H1 (cell line): ENCODE measurements around the gene NXN. TPM values are rescaled to one million over a fixed set of nuclear protein-coding genes. Genes with fewer than 3 reads are reported as not detected.

Experiments
- CTCF ChIA-PET: fragments of 300-600 bp; sonication (Branson Sonifier 250); formaldehyde crosslinking; loops from one replicate; lab custom pipeline; 2021; ENCODE audit not compliant: partially characterized antibody; lab: Charles Lee
- POLR2A ChIA-PET: fragments of 300-600 bp; sonication (Branson Sonifier 250); formaldehyde crosslinking; loops from one replicate; lab custom pipeline; 2021; ENCODE audit warnings: inconsistent platforms; ENCODE audit not compliant: partially characterized antibody; lab: Charles Lee
- DNase-seq, 2 experiments: peaks; one replicate each; pipeline versions ENCODE4 v3.0.0 to v3.0.0-alpha.2; 2010 to 2022; ENCODE audit warnings: low spot score in 2 of 2, low read depth in 1 of 2, mixed read lengths in 1 of 2
- FAIRE-seq: peaks from 2 replicates; lab custom pipeline; 2011; peaks lifted over from hg19 to GRCh38; lab: Jason Lieb, UNC
- H2AFZ ChIP-seq: 2 replicates; pipeline ENCODE4 v1.8.1; 2012; ENCODE audit warnings: low read length, inconsistent platforms
- H2AK5ac ChIP-seq: 2 replicates; pipeline ENCODE4 v1.6.1; 2013; ENCODE audit warnings: low read depth, low read length
- H2BK120ac ChIP-seq: replicated peaks from 2 replicates; pipeline ENCODE3; 2013; ENCODE audit warnings: low read depth, low read length, inconsistent platforms
- H2BK12ac ChIP-seq: 2 replicates; pipeline ENCODE4 v1.6.1; 2013; ENCODE audit warnings: low read depth, low read length
- H2BK15ac ChIP-seq: 2 replicates; pipeline ENCODE4 v1.6.1; 2013; ENCODE audit warnings: low read length
- H2BK20ac ChIP-seq: 2 replicates; pipeline ENCODE4 v1.6.1; 2013; ENCODE audit warnings: low read length
- H2BK5ac ChIP-seq: 2 replicates; pipeline ENCODE4 v1.6.1; 2013; ENCODE audit warnings: low read depth, low read length
- H3K14ac ChIP-seq: 2 replicates; pipeline ENCODE4 v1.6.1; 2013; ENCODE audit warnings: inconsistent platforms; ENCODE audit not compliant: insufficient read length
- H3K18ac ChIP-seq: 2 replicates; pipeline ENCODE4 v1.6.1; 2013; ENCODE audit warnings: low read length; ENCODE audit errors: extremely low read depth
- H3K23ac ChIP-seq: 2 replicates; pipeline ENCODE4 v1.6.1; 2013; ENCODE audit warnings: inconsistent platforms; ENCODE audit not compliant: insufficient read length
- H3K23me2 ChIP-seq: 2 replicates; pipeline ENCODE4 v1.6.1; 2013; ENCODE audit warnings: low read depth, low read length
- H3K27ac ChIP-seq: 2 replicates; pipeline ENCODE4 v1.6.1; 2011; ENCODE audit warnings: low read depth, low read length, inconsistent platforms
- H3K27me3 ChIP-seq, 4 experiments: replicated peaks in 1 of 4; 1 replicate in 1 of 4; 2 replicates in 3 of 4; pipeline versions ENCODE4 v1.6.1 to v1.8.1; 2011 to 2013; ENCODE audit warnings: low read length in 3 of 4, mild to moderate bottlenecking in 3 of 4, inconsistent platforms in 2 of 4, mixed read lengths in 2 of 4, moderate library complexity in 1 of 4; ENCODE audit not compliant: control insufficient read depth in 3 of 4, insufficient read depth in 3 of 4; ENCODE audit errors: extremely low read depth in 1 of 4
- H3K36me3 ChIP-seq, 4 experiments: 2 replicates each; pipeline versions ENCODE4 v1.6.1 to v1.8.1; 2011 to 2013; ENCODE audit warnings: mild to moderate bottlenecking in 4 of 4, low read length in 3 of 4, moderate library complexity in 2 of 4, control low read depth in 1 of 4, inconsistent platforms in 1 of 4; ENCODE audit not compliant: insufficient read depth in 4 of 4, control insufficient read depth in 2 of 4
- H3K4ac ChIP-seq: replicated peaks from 2 replicates; pipeline ENCODE3; 2013; ENCODE audit warnings: low read length, low read depth, mixed read lengths, inconsistent platforms; ENCODE audit not compliant: insufficient read length
- H3K4me1 ChIP-seq, 4 experiments: replicated peaks in 1 of 4; 1 replicate in 1 of 4; 2 replicates in 3 of 4; pipeline versions ENCODE4 v1.6.1 to v1.8.1; 2011 to 2013; ENCODE audit warnings: low read length in 3 of 4, inconsistent platforms in 2 of 4, mixed read lengths in 1 of 4; ENCODE audit not compliant: insufficient read depth in 4 of 4, control insufficient read depth in 3 of 4
- H3K4me2 ChIP-seq, 2 experiments: 2 replicates each; pipeline versions ENCODE4 v1.6.1 to v1.8.1; 2011 to 2013; ENCODE audit warnings: low read depth in 2 of 2, low read length in 2 of 2, control low read depth in 1 of 2, inconsistent platforms in 1 of 2, mild to moderate bottlenecking in 1 of 2; ENCODE audit not compliant: insufficient read depth in 1 of 2
- H3K4me3 ChIP-seq, 4 experiments: fragments of 200-600, 300-600 bp in 1 of 4; sonication (generic), shearing (Covaris generic), sonication (Bioruptor Twin) in 1 of 4; 2 replicates each; pipeline versions ENCODE4 v1.5.1 to v1.8.1; 2011 to 2016; ENCODE audit warnings: low read length in 4 of 4, low read depth in 3 of 4, control low read depth in 2 of 4, inconsistent platforms in 2 of 4, mild to moderate bottlenecking in 2 of 4, mixed read lengths in 1 of 4, moderate library complexity in 1 of 4; ENCODE audit not compliant: insufficient read depth in 2 of 4; ENCODE audit errors: extremely low read depth in 1 of 4
- H3K56ac ChIP-seq: replicated peaks from 2 replicates; pipeline ENCODE3; 2013; ENCODE audit warnings: low read depth, mild to moderate bottlenecking, mixed read lengths, low read length, inconsistent platforms; ENCODE audit not compliant: insufficient read length
- H3K79me1 ChIP-seq: 2 replicates; pipeline ENCODE4 v1.6.1; 2013; ENCODE audit warnings: low read depth, low read length, control low read depth
- H3K79me2 ChIP-seq, 2 experiments: 2 replicates each; pipeline versions ENCODE4 v1.6.1 to v1.8.1; 2012 to 2013; ENCODE audit warnings: low read length in 2 of 2, mild to moderate bottlenecking in 2 of 2, inconsistent platforms in 1 of 2; ENCODE audit not compliant: insufficient read depth in 2 of 2, control insufficient read depth in 1 of 2
- H3K9ac ChIP-seq, 4 experiments: replicated peaks in 1 of 4; 1 replicate in 1 of 4; 2 replicates in 3 of 4; pipeline versions ENCODE4 v1.6.1 to v1.8.1; 2011 to 2013; ENCODE audit warnings: low read depth in 3 of 4, low read length in 3 of 4, control low read depth in 2 of 4, mild to moderate bottlenecking in 2 of 4, moderate library complexity in 2 of 4, inconsistent platforms in 1 of 4; ENCODE audit errors: extremely low read depth in 1 of 4
- H3K9me3 ChIP-seq, 2 experiments: 2 replicates each; pipeline versions ENCODE4 v1.6.1 to v1.8.1; 2012 to 2013; ENCODE audit warnings: mild to moderate bottlenecking in 2 of 2, moderate library complexity in 2 of 2, control low read depth in 1 of 2, inconsistent platforms in 1 of 2, low read depth in 1 of 2, low read length in 1 of 2, mixed read lengths in 1 of 2; ENCODE audit not compliant: insufficient read depth in 2 of 2
- H4K20me1 ChIP-seq, 2 experiments: replicated peaks in 1 of 2; 2 replicates each; pipeline versions ENCODE3 to v1.8.1; 2011 to 2013; ENCODE audit warnings: inconsistent platforms in 2 of 2, low read length in 2 of 2, mild to moderate bottlenecking in 1 of 2; ENCODE audit not compliant: insufficient read depth in 2 of 2, control insufficient read depth in 1 of 2
- H4K5ac ChIP-seq: 2 replicates; pipeline ENCODE4 v1.6.1; 2013; ENCODE audit warnings: low read length, low read depth, mixed read lengths, inconsistent platforms; ENCODE audit not compliant: insufficient read length
- H4K8ac ChIP-seq: 2 replicates; pipeline ENCODE4 v1.8.0; 2013; ENCODE audit warnings: mild to moderate bottlenecking, moderate library complexity, low read length, inconsistent platforms; ENCODE audit not compliant: insufficient read depth; ENCODE audit errors: extremely low read depth
- H4K91ac ChIP-seq: replicated peaks from 2 replicates; pipeline ENCODE3; 2013; ENCODE audit warnings: low read length, mixed read lengths, inconsistent platforms; ENCODE audit not compliant: insufficient read length
- BACH1 ChIP-seq: IDR thresholded peaks from 2 replicates; pipeline ENCODE4 v1.6.1; 2012; ENCODE audit warnings: low read length, improper control_type of control experiment
- WGBS, 2 experiments: shearing (Covaris generic) in 1 of 2; methylation state at CpG; one replicate each; pipeline versions ENCODE4 v1.1.6 to v1.1.7; 2013 to 2015; ENCODE audit warnings: low lambda C conversion rate in 2 of 2, mixed read lengths in 2 of 2, inconsistent platforms in 1 of 2, low coverage in 1 of 2, missing lambda C conversion rate in 1 of 2; ENCODE audit not compliant: insufficient replicate concordance in 2 of 2, insufficient coverage in 1 of 2, insufficient read length in 1 of 2; ENCODE audit errors: extremely low coverage in 1 of 2, missing lambda C conversion rate in 1 of 2; 5-methylcytosine and 5-hydroxymethylcytosine counted together
- polyA plus RNA-seq, 7 experiments: library from polyadenylated mRNA; depleted of rRNA in 3 of 7; stranded (reverse) in 5 of 7; unstranded in 2 of 7; fragments of >200 nt in 5 of 7; fragments of 200-250 nt in 2 of 7; gene quantifications; 1 replicate in 5 of 7; 2 replicates in 1 of 7; 4 replicates in 1 of 7; pipeline versions ENCODE4 v1.2.1 to v1.2.3, GENCODE V29; 2011 to 2013; ENCODE audit warnings: missing spikeins in 2 of 7, mixed read lengths in 2 of 7
- total RNA-seq: library from RNA; stranded (reverse); fragmentation: NEBNext Ultra II Directional; extraction: Animal tissue kit (Norgen Biotek cat#: 25700); gene quantifications from 2 replicates; pipeline ENCODE4 v1.2.1, GENCODE V29; 2021

The NXN gene
- total and polyA plus RNA-seq, 2 of the 8 experiments (the other 6 are each of a cell fraction or from before 2014, with no cell fraction given): 94.1 to 107 TPM

GRCh38 chr17:954431-955164 lies 25.0 kb downstream of the NXN start:
- H2BK15ac ChIP-seq: no peak overlapping the region
- no peak for TF ChIP-seq BACH1
- DNase-seq (no peak), FAIRE-seq (no peak)
- H4K8ac ChIP-seq: no peak overlapping the region
- H3K23ac ChIP-seq: no peak overlapping the region
- no peak overlapping the region for H4K91ac ChIP-seq
- H2BK5ac ChIP-seq: no peak overlapping the region; the same call in 1 of the 2 replicates
- ChIA-PET POLR2A (no interaction called here), CTCF (interaction anchor here (0.6 kb wide), 1 partner anchor 74 kb away, joined by 3 read pairs; no protein-coding TSS in a partner anchor)
- no peak overlapping the region for H2AFZ ChIP-seq
- no peak overlapping the region for H2BK20ac ChIP-seq
- no peaks in the 10 kb centered on the region; the same call in 1 of the 2 replicates for H3K23me2 ChIP-seq
- H3K56ac ChIP-seq: no peak overlapping the region
- H3K79me2 ChIP-seq: peaks cover 0 to 57% of the 10 kb centered on the region in 2 experiments; a peak in 3 of 4 replicates
- peaks cover 10 to 20% (median 15%) of the 10 kb centered on the region in 4 experiments for H3K4me1 ChIP-seq
- H3K14ac ChIP-seq: no peak overlapping the region
- H4K20me1 ChIP-seq: peaks cover 4 to 6% of the 10 kb centered on the region in 2 experiments
- no peaks in the 10 kb centered on the region for H3K36me3 ChIP-seq
- no peak overlapping the region for H3K9ac ChIP-seq
- H3K4ac ChIP-seq: no peak overlapping the region
- no peaks in the 10 kb centered on the region for H3K27me3 ChIP-seq
- H2AK5ac ChIP-seq: peak overlapping the region; percentile 83; the same call in 1 of the 2 replicates
- no peak overlapping the region for H2BK120ac ChIP-seq
- no peak overlapping the region for H4K5ac ChIP-seq
- no peak overlapping the region for H3K27ac ChIP-seq
- WGBS, 2 experiments: 83% methylated on average over 19 of the region's 23 CpGs; no CpG with 5 or more reads in 1 of the 2 experiments
- no peak overlapping the region for H2BK12ac ChIP-seq
- no peak overlapping the region for H3K4me2 ChIP-seq
- H3K4me3 ChIP-seq: no peak overlapping the region
- no peaks in the 10 kb centered on the region; a peak in 1 of 4 replicates for H3K9me3 ChIP-seq
- no peak overlapping the region; the same call in 1 of the 2 replicates for H3K18ac ChIP-seq
- H3K79me1 ChIP-seq: peaks cover 14% of the 10 kb centered on the region
